HEK293 (cell line): ENCODE results near the gene ISCU.

Experiments
- CTCF ChIA-PET: fragments of 350-600 bp; formaldehyde crosslinking; extraction: SDS; loops from one replicate; lab custom pipeline; 2021; ENCODE audit warnings: antibody characterized with exemption; lab: Yijun Ruan, JAX
- POLR2A ChIA-PET: fragments of 300-600 bp; formaldehyde crosslinking; extraction: SDS; loops from one replicate; lab custom pipeline; 2020; ENCODE audit warnings: antibody characterized with exemption, inconsistent platforms; lab: Yijun Ruan, JAX
- H3K27ac ChIP-seq: fragments of 200-500 bp; sonication (Bioruptor generic); 2 replicates; pipeline ENCODE4 v1.5.1; 2014; ENCODE audit warnings: low read depth, low read length, control low read depth, inconsistent platforms; ENCODE audit errors: extremely low read depth
- H3K36me3 ChIP-seq, 2 experiments: fragments of 200-500 bp in 1 of 2; sonication (Bioruptor generic) in 1 of 2; 1 replicate in 1 of 2; 2 replicates in 1 of 2; pipeline ENCODE4 v1.5.1; 2014 to 2017; ENCODE audit warnings: inconsistent platforms in 2 of 2, low read length in 2 of 2; ENCODE audit not compliant: control insufficient read depth in 2 of 2, insufficient read depth in 1 of 2
- H3K4me1 ChIP-seq: fragments of 200-500 bp; sonication (Bioruptor generic); 2 replicates; pipeline ENCODE4 v1.5.1; 2014; ENCODE audit warnings: mild to moderate bottlenecking, low read length, inconsistent platforms; ENCODE audit not compliant: control insufficient read depth, insufficient read depth
- H3K4me3 ChIP-seq: 2 replicates; pipeline ENCODE4 v1.5.1; 2011; ENCODE audit warnings: low read depth, mild to moderate bottlenecking, control low read depth, low read length, moderate library complexity
- H3K9me3 ChIP-seq: fragments of 200-500 bp; sonication (Bioruptor generic); 2 replicates; pipeline ENCODE4 v1.5.1; 2014; ENCODE audit warnings: low read depth, low read length, inconsistent platforms; ENCODE audit not compliant: control insufficient read depth, insufficient read depth
- HOXA7 ChIP-seq: sonication (generic); formaldehyde crosslinking; IDR thresholded peaks from 2 replicates; pipeline ENCODE4 v1.8.1; 2022; ENCODE audit warnings: missing genetic modification reagents, borderline replicate concordance
- KLF9 ChIP-seq: fragments of 450-650 bp; formaldehyde crosslinking; IDR thresholded peaks from 2 replicates; pipeline ENCODE4 v1.5.1; 2016; ENCODE audit warnings: missing biosample characterization, missing genetic modification characterization, low read depth
- ZBTB26 ChIP-seq: fragments of 450-650 bp; formaldehyde crosslinking; optimal IDR thresholded peaks from 2 replicates; pipeline ENCODE3; 2016; ENCODE audit warnings: missing biosample characterization, mild to moderate bottlenecking, missing genetic modification characterization
- ZNF266 ChIP-seq: fragments of 450-650 bp; formaldehyde crosslinking; IDR thresholded peaks from 2 replicates; pipeline ENCODE4 v1.5.1; 2016; ENCODE audit warnings: missing biosample characterization, missing genetic modification characterization, low read depth
- ZNF350 ChIP-seq: fragments of 450-650 bp; formaldehyde crosslinking; IDR thresholded peaks from 2 replicates; pipeline ENCODE4 v1.5.0; 2017; ENCODE audit warnings: missing biosample characterization, mild to moderate bottlenecking, missing genetic modification characterization
- ZNF404 ChIP-seq: fragments of 450-650 bp; formaldehyde crosslinking; IDR thresholded peaks from 2 replicates; pipeline ENCODE4 v1.5.1; 2017; ENCODE audit warnings: missing biosample characterization, missing genetic modification characterization
- ZNF549 ChIP-seq: fragments of 450-650 bp; IDR thresholded peaks from 2 replicates; pipeline ENCODE4 v1.5.1; 2018; ENCODE audit warnings: missing biosample characterization, missing genetic modification characterization, mild to moderate bottlenecking, inconsistent platforms, moderate library complexity
- ZNF610 ChIP-seq: fragments of 450-650 bp; formaldehyde crosslinking; IDR thresholded peaks from 2 replicates; pipeline ENCODE4 v1.5.1; 2016; ENCODE audit warnings: missing biosample characterization, missing genetic modification characterization, borderline replicate concordance
- ZNF707 ChIP-seq: fragments of 450-650 bp; formaldehyde crosslinking; IDR thresholded peaks from 2 replicates; pipeline ENCODE4 v1.5.1; 2016; ENCODE audit warnings: missing biosample characterization, missing genetic modification characterization
- ZSCAN30 ChIP-seq: fragments of 450-650 bp; IDR thresholded peaks from 2 replicates; pipeline ENCODE4 v1.5.1; 2018; ENCODE audit warnings: missing biosample characterization, mild to moderate bottlenecking, missing genetic modification characterization, moderate library complexity
- TF ChIP-seq, protein P1 (sequence below): fragments of 450-650 bp; formaldehyde crosslinking; IDR thresholded peaks from 2 replicates; pipeline ENCODE4 v1.5.1; 2016; ENCODE audit warnings: missing biosample characterization, missing genetic modification characterization
- TF ChIP-seq, protein P2 (sequence below): fragments of 450-650 bp; formaldehyde crosslinking; IDR thresholded peaks from 2 replicates; pipeline ENCODE4 v1.5.1; 2016; ENCODE audit warnings: missing biosample characterization, missing genetic modification characterization
- TF ChIP-seq, protein P3 (sequence below): fragments of 450-650 bp; IDR thresholded peaks from 2 replicates; pipeline ENCODE4 v1.5.1; 2018; ENCODE audit warnings: missing biosample characterization, missing genetic modification characterization
- TF ChIP-seq, protein P4 (sequence below): fragments of 450-650 bp; formaldehyde crosslinking; IDR thresholded peaks from 2 replicates; pipeline ENCODE4 v1.5.1; 2017; ENCODE audit warnings: missing biosample characterization, missing genetic modification characterization

Gene ISCU

GRCh38 chr12:108609537-108610335 lies 47.3 kb downstream of the ISCU start:
- no peaks in the 10 kb centered on the region for H3K4me1 ChIP-seq
- TF ChIP-seq ZNF610 (tag by site-specific recombination) (no peak), HOXA7 (CRISPR knock-in tag) (no peak), ZNF707 (tag by site-specific recombination) (no peak), ZNF350 (no peak), ZSCAN30 (tag by site-specific recombination) (no peak), ZNF549 (tag by site-specific recombination) (no peak), ZNF404 (tag by site-specific recombination) (no peak), KLF9 (tag by site-specific recombination) (no peak), ZNF266 (tag by site-specific recombination) (no peak), ZBTB26 (tag by site-specific recombination) (no peak)
- TF ChIP-seq, protein P1, sequence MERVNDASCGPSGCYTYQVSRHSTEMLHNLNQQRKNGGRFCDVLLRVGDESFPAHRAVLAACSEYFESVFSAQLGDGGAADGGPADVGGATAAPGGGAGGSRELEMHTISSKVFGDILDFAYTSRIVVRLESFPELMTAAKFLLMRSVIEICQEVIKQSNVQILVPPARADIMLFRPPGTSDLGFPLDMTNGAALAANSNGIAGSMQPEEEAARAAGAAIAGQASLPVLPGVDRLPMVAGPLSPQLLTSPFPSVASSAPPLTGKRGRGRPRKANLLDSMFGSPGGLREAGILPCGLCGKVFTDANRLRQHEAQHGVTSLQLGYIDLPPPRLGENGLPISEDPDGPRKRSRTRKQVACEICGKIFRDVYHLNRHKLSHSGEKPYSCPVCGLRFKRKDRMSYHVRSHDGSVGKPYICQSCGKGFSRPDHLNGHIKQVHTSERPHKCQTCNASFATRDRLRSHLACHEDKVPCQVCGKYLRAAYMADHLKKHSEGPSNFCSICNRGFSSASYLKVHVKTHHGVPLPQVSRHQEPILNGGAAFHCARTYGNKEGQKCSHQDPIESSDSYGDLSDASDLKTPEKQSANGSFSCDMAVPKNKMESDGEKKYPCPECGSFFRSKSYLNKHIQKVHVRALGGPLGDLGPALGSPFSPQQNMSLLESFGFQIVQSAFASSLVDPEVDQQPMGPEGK (tag by site-specific recombination): no peak
- TF ChIP-seq, protein P2, sequence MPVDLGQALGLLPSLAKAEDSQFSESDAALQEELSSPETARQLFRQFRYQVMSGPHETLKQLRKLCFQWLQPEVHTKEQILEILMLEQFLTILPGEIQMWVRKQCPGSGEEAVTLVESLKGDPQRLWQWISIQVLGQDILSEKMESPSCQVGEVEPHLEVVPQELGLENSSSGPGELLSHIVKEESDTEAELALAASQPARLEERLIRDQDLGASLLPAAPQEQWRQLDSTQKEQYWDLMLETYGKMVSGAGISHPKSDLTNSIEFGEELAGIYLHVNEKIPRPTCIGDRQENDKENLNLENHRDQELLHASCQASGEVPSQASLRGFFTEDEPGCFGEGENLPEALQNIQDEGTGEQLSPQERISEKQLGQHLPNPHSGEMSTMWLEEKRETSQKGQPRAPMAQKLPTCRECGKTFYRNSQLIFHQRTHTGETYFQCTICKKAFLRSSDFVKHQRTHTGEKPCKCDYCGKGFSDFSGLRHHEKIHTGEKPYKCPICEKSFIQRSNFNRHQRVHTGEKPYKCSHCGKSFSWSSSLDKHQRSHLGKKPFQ (tag by site-specific recombination): no peak
- TF ChIP-seq, protein P3, sequence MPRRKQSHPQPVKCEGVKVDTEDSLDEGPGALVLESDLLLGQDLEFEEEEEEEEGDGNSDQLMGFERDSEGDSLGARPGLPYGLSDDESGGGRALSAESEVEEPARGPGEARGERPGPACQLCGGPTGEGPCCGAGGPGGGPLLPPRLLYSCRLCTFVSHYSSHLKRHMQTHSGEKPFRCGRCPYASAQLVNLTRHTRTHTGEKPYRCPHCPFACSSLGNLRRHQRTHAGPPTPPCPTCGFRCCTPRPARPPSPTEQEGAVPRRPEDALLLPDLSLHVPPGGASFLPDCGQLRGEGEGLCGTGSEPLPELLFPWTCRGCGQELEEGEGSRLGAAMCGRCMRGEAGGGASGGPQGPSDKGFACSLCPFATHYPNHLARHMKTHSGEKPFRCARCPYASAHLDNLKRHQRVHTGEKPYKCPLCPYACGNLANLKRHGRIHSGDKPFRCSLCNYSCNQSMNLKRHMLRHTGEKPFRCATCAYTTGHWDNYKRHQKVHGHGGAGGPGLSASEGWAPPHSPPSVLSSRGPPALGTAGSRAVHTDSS (tag by site-specific recombination): no peak
- TF ChIP-seq, protein P4, sequence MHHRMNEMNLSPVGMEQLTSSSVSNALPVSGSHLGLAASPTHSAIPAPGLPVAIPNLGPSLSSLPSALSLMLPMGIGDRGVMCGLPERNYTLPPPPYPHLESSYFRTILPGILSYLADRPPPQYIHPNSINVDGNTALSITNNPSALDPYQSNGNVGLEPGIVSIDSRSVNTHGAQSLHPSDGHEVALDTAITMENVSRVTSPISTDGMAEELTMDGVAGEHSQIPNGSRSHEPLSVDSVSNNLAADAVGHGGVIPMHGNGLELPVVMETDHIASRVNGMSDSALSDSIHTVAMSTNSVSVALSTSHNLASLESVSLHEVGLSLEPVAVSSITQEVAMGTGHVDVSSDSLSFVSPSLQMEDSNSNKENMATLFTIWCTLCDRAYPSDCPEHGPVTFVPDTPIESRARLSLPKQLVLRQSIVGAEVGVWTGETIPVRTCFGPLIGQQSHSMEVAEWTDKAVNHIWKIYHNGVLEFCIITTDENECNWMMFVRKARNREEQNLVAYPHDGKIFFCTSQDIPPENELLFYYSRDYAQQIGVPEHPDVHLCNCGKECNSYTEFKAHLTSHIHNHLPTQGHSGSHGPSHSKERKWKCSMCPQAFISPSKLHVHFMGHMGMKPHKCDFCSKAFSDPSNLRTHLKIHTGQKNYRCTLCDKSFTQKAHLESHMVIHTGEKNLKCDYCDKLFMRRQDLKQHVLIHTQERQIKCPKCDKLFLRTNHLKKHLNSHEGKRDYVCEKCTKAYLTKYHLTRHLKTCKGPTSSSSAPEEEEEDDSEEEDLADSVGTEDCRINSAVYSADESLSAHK (tag by site-specific recombination): no peak
- H3K4me3 ChIP-seq: no peak overlapping the region
- H3K27ac ChIP-seq: no peak overlapping the region
- no peaks in the 10 kb centered on the region for H3K36me3 ChIP-seq
- H3K9me3 ChIP-seq: no peaks in the 10 kb centered on the region
- ChIA-PET POLR2A (interaction anchor here (0.9 kb wide), 1 partner anchor 47 kb away, joined by 3 read pairs; the partner anchor contains the start of gene ISCU), CTCF (interaction anchor here (0.6 to 3.7 kb wide), 3 partner anchors 8 to 251 kb away, joined by 3 to 15 read pairs (median 4); no protein-coding TSS in a partner anchor)
